ENCODE results near the gene MAD1L1.

DNA sequence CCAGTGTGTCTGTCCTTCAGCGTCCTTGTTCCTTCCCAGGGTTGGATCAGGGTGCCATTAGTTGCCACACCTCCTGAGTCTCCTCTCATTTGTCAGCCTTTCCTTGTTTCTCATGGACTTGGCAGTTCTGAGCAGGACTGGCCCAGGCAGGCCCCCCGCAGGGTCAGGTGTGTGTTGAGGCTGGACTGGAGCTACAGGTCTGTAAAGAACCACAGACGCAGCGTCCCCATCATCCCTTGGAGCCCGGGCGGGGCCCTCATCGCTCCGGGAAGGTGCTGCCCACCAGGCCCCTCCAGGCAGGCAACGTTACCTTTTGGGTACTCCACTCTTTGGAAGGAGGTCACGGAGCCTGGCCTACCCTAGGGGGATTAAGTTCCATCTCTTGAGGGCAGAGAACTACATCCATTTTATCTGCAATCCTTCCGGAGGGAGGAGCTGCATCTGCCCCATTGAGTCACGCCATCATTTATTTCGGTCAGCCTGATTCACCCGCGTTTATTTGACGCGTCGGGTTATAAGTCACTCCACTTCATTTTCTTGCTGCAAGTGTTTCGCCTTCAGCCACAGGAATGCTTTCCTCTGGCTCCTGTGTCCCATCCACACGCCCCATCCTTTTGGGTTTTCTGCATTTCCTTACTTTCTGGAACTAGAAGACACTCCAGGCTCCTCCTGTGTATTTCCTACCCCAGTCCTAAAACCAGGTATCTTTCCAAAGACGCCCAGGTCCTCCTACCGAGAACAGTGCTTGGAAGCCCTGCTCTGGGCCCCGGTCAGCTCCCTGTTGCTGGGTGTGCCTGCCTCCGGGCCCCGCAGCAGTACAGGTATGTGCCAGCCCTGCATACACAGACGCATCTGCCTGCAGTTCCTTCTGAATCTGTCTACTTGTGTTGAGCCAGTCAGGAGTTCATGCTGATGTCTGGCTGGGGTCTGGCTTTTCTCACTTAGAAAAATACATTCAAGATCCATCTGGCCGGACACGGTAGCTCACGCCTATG, 141.9 kb downstream of the MAD1L1 start:
- TF ChIP-seq, protein P1, sequence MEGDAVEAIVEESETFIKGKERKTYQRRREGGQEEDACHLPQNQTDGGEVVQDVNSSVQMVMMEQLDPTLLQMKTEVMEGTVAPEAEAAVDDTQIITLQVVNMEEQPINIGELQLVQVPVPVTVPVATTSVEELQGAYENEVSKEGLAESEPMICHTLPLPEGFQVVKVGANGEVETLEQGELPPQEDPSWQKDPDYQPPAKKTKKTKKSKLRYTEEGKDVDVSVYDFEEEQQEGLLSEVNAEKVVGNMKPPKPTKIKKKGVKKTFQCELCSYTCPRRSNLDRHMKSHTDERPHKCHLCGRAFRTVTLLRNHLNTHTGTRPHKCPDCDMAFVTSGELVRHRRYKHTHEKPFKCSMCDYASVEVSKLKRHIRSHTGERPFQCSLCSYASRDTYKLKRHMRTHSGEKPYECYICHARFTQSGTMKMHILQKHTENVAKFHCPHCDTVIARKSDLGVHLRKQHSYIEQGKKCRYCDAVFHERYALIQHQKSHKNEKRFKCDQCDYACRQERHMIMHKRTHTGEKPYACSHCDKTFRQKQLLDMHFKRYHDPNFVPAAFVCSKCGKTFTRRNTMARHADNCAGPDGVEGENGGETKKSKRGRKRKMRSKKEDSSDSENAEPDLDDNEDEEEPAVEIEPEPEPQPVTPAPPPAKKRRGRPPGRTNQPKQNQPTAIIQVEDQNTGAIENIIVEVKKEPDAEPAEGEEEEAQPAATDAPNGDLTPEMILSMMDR (conservative IDR thresholded peaks at IDR 0.05 in 1 of 2, IDR thresholded peaks at IDR 0.05 in 1 of 2; ENCODE audit: low read depth in 1 of 2, low read length in 2 of 2): no peak
- no peak for TF ChIP-seq EZH2 (IDR thresholded peaks at IDR 0.05; ENCODE audit: low read length, missing control alignments)

Measured in fibroblast of lung (primary cell).